HG02973 (cell line): ENCODE results near the gene MAGI1.

Experiments
- ATAC-seq: cut with Tn5 transposase; IDR thresholded peaks from one replicate; pipeline ENCODE4 v1.9.1; 2021; ENCODE audit warnings: moderate library complexity; ENCODE audit not compliant: unreplicated experiment

The MAGI1 gene

DNA sequence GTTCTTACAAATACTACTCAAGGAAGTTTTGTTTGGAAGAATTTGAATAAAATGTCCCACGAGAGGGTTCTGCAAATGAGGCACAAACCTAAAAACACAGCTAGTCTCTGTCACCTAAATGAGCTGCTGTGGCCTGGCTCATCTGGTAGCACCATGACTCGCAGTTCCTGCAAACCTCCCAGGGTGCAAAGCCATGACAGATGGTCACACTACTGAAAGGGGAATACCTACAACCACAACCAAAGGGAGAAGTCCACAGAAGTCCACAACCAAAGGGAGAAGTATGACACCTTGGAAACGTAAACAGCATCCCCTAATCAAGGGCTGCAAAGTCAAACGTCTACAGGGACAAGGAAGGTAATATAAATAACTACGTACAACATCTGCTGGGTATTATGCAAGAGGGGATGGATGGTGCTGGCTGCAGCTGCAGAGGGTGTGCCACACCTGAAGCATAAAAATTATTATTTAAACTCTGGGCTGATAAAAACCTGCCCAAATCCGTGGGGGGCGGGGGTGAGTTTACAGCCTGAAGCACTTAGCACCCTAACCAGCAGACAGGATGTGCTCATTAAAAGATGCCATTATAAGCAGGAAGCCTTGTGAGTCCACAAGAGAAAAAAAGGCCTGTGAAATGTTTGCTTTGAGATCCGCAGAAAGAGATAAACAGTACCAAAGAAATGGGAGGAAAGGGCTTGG lies 184.0 kb downstream of the MAGI1 start:
- ATAC-seq = no peak

DNA sequence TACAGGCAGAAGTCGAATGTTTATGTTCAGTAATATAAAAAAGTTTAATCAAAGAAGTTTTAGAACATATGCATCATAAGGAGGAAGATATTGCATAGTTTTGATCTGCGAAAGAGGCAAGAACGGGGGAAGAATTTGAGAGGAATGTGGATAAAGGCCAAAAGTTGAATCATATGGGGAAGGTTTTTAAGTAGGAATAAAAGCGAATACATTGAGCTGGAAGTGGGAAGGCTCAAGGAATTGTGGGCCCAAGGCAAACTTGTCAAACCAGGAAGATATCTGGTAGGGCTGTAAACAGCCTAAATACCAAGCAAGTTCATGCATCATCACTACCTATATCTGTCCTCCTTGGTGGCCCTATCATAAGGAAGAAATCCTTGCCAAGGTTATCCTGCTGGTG lies 186.9 kb downstream of the MAGI1 start:
- ATAC-seq = no peak

DNA sequence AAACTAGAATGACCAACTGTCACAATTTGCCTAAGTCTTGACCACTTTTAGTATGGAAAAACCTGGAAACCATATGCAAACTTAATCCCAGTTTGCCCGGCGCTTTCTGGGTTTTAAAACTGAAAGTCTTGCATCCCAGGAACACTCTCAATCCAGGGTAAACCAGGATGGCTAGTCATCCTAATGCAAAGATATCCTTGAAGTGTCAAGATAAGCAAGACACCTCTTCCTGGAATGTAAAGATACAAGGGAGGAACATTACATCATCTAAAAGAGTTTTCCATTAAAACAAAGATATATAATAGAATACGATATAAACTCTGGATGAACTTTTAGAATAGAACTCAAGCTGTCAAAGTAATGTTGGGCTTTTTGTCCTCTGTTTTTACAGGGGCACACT lies 188.5 kb downstream of the MAGI1 start:
- no peak for ATAC-seq

DNA sequence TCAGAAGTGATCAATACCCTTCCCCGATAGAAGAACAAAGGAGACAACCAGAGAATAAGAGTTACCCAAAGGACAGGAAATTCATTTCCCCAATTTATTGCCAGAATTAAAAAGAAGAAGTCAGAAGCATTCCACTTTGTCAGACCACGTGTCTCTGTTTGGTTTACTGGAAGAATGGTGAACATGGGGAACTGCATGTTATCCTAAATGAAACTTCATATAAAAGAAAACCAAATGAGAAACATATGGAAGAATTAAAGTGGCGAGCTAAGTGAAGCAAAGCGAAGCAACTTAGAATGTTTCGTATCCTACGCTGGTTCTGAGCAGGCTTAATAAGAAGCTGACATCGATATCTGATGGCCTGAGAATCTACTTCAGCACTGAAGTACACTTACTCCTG lies 190.7 kb downstream of the MAGI1 start:
- no peak for ATAC-seq

DNA sequence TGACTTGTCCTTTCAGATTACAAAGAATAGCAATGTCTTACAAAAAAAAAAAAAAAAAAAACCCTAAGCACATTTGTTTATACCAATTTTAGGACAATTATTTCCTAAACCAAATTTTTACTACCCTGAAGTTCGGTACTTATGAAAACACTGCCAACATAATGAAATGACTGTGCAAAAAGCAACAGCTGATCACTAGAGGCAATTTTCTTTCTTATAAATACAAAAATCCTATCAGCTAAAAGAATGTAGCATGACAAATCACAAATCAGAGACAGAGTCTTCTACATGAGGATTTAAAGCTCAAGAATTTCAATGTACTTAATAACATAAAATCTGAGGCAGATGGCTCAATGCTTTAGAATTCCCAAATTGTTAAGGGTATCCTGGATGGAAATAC lies 191.8 kb downstream of the MAGI1 start:
- ATAC-seq = no peak

DNA sequence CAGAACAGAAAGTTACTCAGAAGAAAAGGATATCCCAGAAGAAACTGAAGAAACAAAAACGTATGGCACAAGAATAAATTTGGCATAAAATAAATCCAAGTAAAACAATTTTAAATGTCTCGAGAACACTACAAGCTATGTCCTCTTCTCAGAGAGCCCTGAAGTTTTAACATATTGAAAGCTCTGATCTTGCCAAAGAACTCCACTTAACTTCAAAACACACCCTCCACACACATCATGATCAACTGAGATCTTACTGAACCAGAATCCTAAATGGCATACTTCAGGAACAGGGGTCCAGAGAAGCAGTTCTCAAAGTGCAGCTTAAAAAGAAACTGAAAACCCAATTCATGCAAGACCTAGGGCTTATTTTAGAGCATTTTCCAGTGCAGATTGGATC lies 194.3 kb downstream of the MAGI1 start:
- ATAC-seq = no peak

DNA sequence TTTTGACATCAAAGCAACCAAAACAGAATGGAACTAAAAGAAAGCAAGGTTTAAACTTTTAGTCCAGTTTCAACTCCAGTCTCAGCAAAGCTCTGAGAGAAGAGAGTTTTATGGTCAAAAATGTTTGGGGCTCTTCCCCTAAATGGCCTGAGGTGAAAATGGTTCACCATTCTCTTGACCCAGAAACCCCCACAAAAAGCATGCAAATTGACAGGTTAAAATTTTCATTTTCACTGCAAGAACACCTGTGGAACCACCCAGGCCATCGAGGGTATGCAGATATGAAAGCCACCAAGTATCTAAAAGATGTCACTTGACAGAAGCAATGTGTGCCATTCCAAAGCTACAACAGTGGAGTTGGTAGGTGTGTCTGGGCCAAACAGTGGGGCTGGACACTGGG lies 195.0 kb downstream of the MAGI1 start:
- no peak for ATAC-seq

DNA sequence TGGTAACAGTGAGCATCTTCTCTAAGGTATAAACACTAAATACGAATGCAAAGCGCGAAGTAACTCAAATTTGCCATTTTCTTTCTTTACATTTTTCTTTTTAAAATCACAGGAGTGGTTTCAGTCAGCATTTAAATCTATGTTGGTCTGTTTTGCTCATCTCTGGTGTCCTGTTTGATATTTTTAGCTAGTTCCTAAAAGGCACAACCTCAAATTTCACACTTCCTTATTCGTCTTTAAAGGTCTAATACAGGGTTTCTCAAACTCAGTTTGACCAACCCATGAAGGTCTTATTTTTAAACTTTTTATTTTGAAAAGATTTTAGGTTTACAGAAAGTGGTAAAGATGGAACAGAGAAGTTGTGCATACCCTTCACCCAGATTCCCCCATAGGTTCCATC lies 201.1 kb downstream of the MAGI1 start:
- no peak for ATAC-seq

DNA sequence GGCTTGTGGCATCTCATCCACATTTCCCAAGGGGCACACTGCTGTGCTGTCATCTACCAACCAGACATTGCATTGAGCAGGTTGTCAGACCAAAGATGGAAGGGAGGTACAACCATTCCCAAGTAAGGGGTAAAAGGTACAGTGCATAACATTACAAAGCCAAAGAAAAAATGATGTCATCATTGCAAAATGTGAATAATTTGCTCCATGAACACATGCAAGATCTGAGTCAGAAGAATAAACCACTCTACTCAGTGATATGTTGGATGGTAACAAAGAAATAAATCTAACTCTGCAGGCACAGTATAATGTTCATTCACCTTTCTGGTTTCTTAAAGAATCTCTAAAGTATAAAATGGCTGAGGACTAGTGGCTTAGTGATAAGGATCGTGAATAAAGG lies 202.7 kb downstream of the MAGI1 start:
- ATAC-seq = no peak

DNA sequence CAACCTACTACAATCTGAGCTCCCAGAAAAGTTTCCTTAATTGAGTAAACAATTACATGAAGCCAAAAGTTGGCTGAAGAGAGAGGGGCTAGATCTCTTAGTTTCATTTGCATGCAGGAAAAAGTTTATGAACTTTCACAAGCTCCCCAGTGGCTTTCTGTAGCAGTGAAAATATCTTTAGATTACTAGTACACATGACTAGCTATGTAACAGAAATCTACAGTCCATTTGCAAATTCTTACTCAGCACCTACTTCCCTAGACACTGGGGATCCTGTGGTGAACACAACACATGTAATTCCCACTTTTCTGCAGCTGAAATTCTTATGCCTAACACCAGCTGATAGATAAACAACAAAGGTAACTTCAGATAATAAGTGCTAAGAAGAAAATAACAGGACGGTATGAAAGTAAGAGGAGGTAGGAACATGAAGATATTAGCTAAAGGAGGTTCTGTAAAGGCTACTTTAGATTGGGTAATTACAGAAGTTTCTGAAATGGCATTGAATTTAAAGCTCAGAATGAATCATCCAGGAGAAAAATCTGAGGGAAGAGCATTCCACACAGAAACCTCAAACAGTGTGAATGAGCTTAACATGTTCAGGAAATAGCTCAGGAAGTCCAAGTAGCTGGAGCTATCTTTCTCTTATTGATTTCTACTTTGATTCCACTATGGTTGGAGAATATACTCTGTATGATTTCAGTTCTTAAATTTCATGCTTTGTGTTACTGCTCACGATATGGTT lies 204.8 kb downstream of the MAGI1 start:
- no peak for ATAC-seq

DNA sequence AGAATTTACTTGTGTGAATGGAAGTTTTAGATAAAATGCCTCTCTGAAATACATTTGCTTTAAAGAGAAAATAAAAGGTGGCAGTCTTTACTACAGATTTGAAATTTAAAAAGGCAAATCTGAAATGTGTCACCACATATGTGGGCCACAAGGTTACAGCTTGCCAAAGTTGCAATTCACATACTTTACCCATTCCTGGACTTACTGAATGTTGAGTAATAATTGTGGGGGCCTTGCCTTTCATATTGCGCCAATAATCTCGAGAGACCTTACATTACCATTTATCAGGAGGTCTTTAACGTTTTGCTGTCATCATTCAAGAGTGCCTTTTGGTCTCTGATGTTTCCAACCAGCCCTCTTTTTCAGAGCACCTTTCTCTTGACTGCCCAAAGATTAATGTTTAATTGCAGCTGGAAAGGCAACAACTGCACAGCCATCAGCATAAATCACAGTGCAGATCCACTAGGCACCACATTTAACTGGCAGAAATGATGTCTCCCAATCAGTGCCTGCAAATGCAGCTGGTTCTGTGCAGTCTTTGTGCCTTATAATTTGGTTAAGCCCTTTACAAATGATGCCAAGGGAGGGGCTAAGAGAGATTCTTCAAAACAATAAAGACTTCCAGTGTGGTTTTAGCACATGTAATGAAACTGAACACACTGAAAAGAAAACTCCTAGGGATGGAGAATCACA lies 206.8 kb downstream of the MAGI1 start:
- no peak for ATAC-seq

DNA sequence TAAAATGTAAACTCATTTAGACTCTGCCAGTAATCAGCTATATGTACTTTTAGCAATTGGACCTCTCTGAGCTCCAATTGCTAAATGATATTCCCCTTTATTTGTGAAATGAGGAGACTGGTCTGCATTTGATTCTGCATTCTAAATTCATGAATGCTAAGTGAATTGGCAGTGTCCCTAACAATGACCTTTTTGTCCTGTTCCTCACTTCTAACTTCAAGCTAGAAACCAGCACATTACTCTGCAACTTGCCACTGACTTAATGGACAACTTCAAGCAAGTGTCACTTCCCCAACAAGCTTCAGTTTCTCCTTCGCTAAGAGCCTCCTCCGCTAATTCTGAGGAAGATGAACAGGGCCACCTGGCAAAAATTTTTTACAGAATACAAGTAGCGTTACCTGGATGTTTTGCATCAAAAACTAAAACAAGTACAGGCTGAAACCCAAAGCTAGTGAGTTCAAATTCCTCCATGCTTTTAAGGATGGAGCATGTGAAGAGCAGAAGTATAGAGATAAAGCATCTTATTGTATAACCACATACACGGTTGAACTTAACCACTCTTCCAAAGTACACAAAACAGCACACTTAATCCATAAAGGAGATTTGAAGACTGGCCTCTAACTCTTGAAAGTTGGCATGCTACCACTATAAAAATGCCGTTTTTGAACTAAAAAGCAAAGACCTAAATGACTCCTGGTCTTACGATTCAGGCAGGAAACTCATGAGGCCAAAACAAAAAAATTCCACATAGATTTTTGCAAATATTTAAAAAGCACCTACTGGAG lies 207.6 kb downstream of the MAGI1 start:
- ATAC-seq = no peak

DNA sequence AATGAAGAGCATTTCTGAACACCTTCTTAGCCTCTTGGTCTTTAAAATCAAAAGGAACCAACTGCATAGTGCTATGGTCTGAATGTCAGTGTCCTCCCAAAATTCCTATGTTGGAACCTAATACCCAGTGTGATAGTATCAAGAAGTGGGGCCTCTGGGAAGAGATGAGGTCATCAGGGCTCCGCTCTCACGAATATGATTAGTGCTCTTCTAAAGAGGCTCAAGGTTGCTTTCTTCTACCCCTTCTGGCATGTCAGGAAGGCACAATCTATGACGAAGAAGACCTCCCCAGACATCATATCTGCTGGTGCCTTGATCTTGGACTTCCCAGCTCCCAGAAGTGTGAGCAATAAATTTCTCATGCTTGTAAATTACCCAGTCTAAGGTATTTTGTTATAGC lies 209.5 kb downstream of the MAGI1 start:
- ATAC-seq = no peak

DNA sequence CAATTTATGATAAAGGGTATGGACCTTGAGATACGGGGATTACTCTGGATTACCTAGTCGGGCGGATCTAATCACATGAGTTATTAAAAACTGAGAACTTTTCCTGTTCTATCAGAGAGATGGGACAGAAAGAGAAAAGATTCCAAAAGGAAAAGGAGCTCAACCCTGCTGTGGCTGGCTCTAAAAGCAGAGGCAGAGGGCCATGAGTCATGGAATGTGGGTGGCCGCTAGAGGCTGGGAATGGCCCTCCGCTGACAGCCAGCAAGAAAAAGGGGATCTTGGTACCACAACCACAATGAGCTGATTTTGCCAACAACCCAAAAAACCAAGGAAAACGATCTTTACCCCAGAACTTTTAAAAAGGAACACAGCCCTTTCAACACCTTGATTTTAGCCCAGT lies 210.0 kb downstream of the MAGI1 start:
- no peak for ATAC-seq

DNA sequence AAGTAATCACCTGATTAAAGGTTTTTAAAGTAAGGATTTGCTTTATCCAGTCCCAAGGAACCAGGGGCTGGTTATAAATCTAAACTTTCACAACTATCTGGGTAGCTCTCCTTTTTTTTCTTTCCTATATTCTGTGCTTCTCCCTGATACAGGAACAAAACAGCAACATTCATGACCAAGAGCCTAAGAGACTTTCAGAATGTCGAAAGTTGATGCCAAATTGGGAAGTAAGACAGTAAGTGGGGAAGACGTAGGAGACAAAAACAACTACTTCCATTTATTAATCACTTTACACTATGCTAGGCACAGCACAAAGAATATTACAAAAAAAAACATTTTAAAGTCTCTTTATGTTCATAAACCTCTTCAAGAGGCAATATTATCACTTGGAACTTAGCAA lies 211.6 kb downstream of the MAGI1 start:
- ATAC-seq = no peak

DNA sequence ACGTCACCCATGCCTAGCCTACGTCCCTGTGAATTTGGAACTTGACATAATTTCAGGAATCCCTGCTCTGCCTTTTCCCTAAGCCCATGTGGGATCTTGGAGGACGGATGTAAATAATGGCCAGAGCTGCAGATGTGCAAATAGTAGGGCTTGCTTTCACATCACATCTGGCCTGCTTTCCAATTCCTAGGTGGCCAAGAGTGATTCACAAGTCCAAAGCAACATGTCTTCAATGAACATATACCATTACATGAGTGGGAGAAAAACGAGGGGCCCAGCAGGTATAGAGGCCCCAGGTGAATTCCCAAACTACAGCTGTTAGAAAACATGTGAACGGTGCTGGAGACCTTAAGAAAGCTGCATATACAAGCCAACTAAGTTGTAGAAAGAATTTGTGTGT lies 214.6 kb downstream of the MAGI1 start:
- no peak for ATAC-seq

DNA sequence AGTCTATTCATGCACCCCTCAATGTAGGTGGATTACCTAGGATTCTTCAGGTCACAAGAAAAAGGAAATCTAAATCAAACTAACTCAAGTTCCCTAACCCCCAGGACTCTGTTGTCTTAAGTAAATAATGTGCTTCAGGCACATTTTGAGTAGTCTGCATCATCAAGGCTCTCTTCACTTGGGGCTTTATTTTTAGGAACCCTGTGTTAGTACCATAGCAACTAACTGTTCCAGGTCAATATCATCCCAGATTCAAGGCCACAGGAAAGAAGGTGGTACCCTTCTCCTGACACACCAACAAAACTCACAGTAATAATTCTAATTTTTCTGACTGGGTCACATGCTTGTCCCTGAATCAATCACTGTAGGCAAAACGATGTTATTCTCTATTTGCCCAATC lies 218.1 kb downstream of the MAGI1 start:
- no peak for ATAC-seq

DNA sequence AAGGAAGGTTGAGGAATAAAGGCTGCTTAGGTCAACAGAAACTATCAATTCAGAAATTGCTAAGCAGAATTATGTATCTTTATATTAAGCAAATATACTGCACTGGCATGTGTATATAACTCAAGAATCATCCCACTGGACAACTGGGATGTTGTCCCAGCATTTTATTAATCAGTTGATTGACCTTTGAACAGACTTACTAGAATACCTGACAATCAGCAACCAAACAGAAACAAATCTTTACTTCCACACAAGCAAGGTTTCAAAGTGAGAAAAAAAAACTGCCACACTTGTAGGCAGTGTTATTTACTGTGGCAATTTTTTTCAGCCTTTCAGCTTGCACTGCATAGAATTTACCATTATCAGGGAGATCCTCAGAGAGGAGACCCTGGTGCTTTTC lies 218.8 kb downstream of the MAGI1 start:
- no peak for ATAC-seq

DNA sequence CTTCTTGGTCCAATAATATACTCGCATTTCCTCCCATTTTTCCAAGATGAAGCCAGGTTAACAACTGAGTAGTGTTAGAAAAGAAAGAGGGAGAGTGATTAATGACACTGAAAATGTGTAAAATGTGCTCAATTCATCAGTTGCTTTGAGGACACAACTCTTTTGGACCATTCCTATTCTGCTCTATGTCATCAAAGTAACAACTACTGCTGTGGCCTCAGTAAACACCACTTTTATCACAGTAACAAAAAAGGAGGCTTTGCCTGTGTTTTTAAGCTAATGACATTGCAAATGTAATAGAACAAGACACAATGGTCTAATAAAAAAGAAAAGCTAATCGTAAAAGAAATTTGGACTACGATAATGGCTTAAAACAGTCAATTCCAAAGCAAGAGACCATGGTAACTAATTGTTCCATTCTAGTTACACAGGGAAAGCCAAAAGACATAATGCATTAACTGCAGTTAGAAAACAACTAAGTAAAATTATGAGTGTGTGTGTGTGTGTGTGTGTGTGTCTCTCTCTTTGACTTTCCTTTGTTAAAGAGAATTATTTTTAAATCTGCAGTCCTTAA lies 221.1 kb downstream of the MAGI1 start:
- ATAC-seq = no peak

DNA sequence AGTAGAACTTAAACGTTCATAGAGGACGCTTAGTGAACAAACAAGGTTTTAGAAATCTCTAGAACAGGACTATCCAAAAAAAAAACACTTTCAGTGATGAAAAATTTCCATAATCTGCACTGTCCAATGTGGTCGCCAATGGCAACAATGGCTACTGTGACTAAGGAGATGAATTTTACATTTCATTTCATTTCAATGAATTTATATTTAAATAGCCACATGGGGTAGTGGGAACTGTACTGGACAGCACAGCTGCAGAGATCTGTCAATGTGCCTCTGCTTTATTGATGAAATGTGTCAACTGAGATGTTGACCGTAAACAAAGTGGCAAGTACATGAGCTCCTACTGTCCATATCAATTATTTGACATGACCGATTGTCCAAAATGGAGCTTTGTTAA lies 222.5 kb downstream of the MAGI1 start:
- ATAC-seq = no peak
